A673 (cell line): ENCODE data around the gene UBASH3B. TPM values are rescaled to one million over a fixed set of nuclear protein-coding genes. Genes with fewer than 3 reads are reported as not detected.

Experiments used
- BruUV-seq: library from RNA; stranded (reverse); fragments of 400-500 nt; replicated peaks from 2 replicates; lab custom pipeline; 2021; lab: Mats Ljungman, UMichigan
- CTCF ChIA-PET: fragments of 300-600 bp; sonication (Branson Sonifier 250); formaldehyde crosslinking; loops from one replicate; lab custom pipeline; 2022; ENCODE audit warnings: antibody characterized with exemption; lab: Charles Lee
- POLR2A ChIA-PET: fragments of 300-600 bp; sonication (Branson Sonifier 250); formaldehyde crosslinking; loops from one replicate; lab custom pipeline; 2022; ENCODE audit warnings: antibody characterized with exemption; ENCODE audit not compliant: low non-redundant PET; lab: Charles Lee
- DNase-seq: peaks from one replicate; pipeline ENCODE4 v3.0.0-alpha.2; 2015; ENCODE audit warnings: low spot score
- H3K27ac ChIP-seq: fragments of 200-600 bp; sonication (generic); 2 replicates; pipeline ENCODE4 v1.5.1; 2016; ENCODE audit warnings: mixed run types, low read depth, mild to moderate bottlenecking, mixed read lengths, antibody characterized with exemption, low read length; ENCODE audit not compliant: poor library complexity, severe bottlenecking
- H3K27me3 ChIP-seq: fragments of 200-600 bp; sonication (generic); replicated peaks from 2 replicates; pipeline ENCODE4 v1.6.1; 2017; ENCODE audit warnings: mixed run types, low read depth, mild to moderate bottlenecking, mixed read lengths, antibody characterized with exemption, low read length; ENCODE audit not compliant: insufficient read depth, poor library complexity
- H3K36me3 ChIP-seq: fragments of 200-600 bp; sonication (generic); 2 replicates; pipeline ENCODE4 v1.6.1; 2016; ENCODE audit warnings: mixed run types, mild to moderate bottlenecking, mixed read lengths, antibody characterized with exemption, low read length; ENCODE audit not compliant: insufficient read depth, poor library complexity, severe bottlenecking
- H3K4me1 ChIP-seq: fragments of 200-600 bp; sonication (generic); 2 replicates; pipeline ENCODE4 v1.6.1; 2017; ENCODE audit warnings: mixed run types, mild to moderate bottlenecking, mixed read lengths, antibody characterized with exemption, low read length; ENCODE audit not compliant: insufficient read depth, poor library complexity, severe bottlenecking
- H3K4me3 ChIP-seq: fragments of 200-600 bp; sonication (generic); 2 replicates; pipeline ENCODE4 v1.5.1; 2016; ENCODE audit warnings: low read depth, mixed run types, mild to moderate bottlenecking, mixed read lengths, low read length; ENCODE audit not compliant: poor library complexity, severe bottlenecking
- H3K9me3 ChIP-seq: fragments of 200-600 bp; sonication (generic); 2 replicates; pipeline ENCODE4 v1.6.1; 2016; ENCODE audit warnings: mixed run types, low read depth, mild to moderate bottlenecking, mixed read lengths, antibody characterized with exemption, low read length; ENCODE audit not compliant: poor library complexity, severe bottlenecking
- CTCF ChIP-seq: fragments of 300-800, 200-600 bp; sonication (generic); conservative IDR thresholded peaks from 2 replicates; pipeline ENCODE4 v1.5.1; 2017; ENCODE audit warnings: low read depth, mild to moderate bottlenecking, antibody characterized with exemption, low read length, moderate library complexity, mixed read lengths
- EZH2 ChIP-seq: fragments of 200-600 bp; sonication (generic); IDR thresholded peaks from 2 replicates; pipeline ENCODE4 v1.6.1; 2017; ENCODE audit warnings: borderline replicate concordance, low read depth, mild to moderate bottlenecking, mixed read lengths, antibody characterized with exemption, low read length; ENCODE audit not compliant: poor library complexity, severe bottlenecking
- intact Hi-C: fragments of 100-400 bp; cut with micrococcal nuclease; formaldehyde crosslinking; loops from one replicate; pipeline ENCODE4 v1.10.0; 2022; ENCODE audit not compliant: unreplicated experiment
- total RNA-seq: library from RNA; stranded (reverse); gene quantifications from 2 replicates; pipeline ENCODE4 v1.2.3, GENCODE V29; 2021

Gene UBASH3B
- total RNA-seq, 1 experiment from 2014 or later, result 15.3 TPM

- no peak overlapping the region for H3K27ac ChIP-seq
- no peak overlapping the region for H3K4me3 ChIP-seq
- BruUV-seq, result no TSS peak
- no peaks in the 10 kb centered on the region for H3K27me3 ChIP-seq
- no peak for DNase-seq
- H3K4me1 ChIP-seq, result no peaks in the 10 kb centered on the region
- ChIA-PET POLR2A (interaction anchor here (0.6 kb wide), 1 partner anchor 11 kb away, joined by 3 read pairs; no protein-coding TSS in a partner anchor), CTCF (interaction anchor here (0.6 to 0.8 kb wide), 2 partner anchors 60 to 163 kb away, joined by 3 to 7 read pairs; no protein-coding TSS in a partner anchor)
- intact Hi-C loops, result no loop called here
- no peaks in the 10 kb centered on the region for H3K36me3 ChIP-seq
- TF ChIP-seq CTCF (no peak), EZH2 (no peak)
- H3K9me3 ChIP-seq, result no peaks in the 10 kb centered on the region
These were observed 136.3 kb downstream of the UBASH3B start for GRCh38 chr11:122791836-122792235.

GRCh38 chr11:122793515-122793914, 138.0 kb downstream of the UBASH3B start:
- no TSS peak for BruUV-seq
- ChIA-PET CTCF (no interaction called here), POLR2A (no interaction called here)

GRCh38 chr11:122795307-122795706, 139.8 kb downstream of the UBASH3B start:
- TF ChIP-seq EZH2 (no peak), CTCF (no peak)
- no peaks in the 10 kb centered on the region for H3K27me3 ChIP-seq
- H3K27ac ChIP-seq, result no peak overlapping the region
- ChIA-PET POLR2A (no interaction called here), CTCF (interaction anchor here (1.3 to 2.4 kb wide), 4 partner anchors 41 to 227 kb away, joined by 3 to 54 read pairs (median 10); no protein-coding TSS in a partner anchor)
- intact Hi-C loops, result loop anchor here (5.0 kb wide), 2 partner anchors 163 to 227 kb away; no protein-coding TSS in a partner anchor
- H3K4me1 ChIP-seq, result no peaks in the 10 kb centered on the region
- H3K36me3 ChIP-seq, result no peaks in the 10 kb centered on the region
- no peak overlapping the region for H3K4me3 ChIP-seq
- no peak for DNase-seq
- BruUV-seq, result no TSS peak
- H3K9me3 ChIP-seq, result no peaks in the 10 kb centered on the region

More at GRCh38 chr11:122793515-122793914, 138.0 kb downstream of the UBASH3B start:
- no peak for DNase-seq
- no peaks in the 10 kb centered on the region for H3K9me3 ChIP-seq
- H3K36me3 ChIP-seq, result no peaks in the 10 kb centered on the region
- no peak overlapping the region for H3K4me3 ChIP-seq
- H3K27ac ChIP-seq, result no peak overlapping the region
- no peaks in the 10 kb centered on the region for H3K4me1 ChIP-seq
- H3K27me3 ChIP-seq, result no peaks in the 10 kb centered on the region
- intact Hi-C loops, result no loop called here
- TF ChIP-seq EZH2, result no peak
- TF ChIP-seq CTCF, result no peak
